ENCODE data around the gene MAD1L1.

Gene MAD1L1

GRCh38 chr7:1889091-1889490 is 343.7 kb downstream of the MAD1L1 start:
- peaks cover 17% of the 10 kb centered on the region for H3K79me2 ChIP-seq (ENCODE audit: insufficient read depth, low read length)
- H4K20me1 ChIP-seq (ENCODE audit: insufficient read depth, low read length): peaks cover 32% of the 10 kb centered on the region
- no peak overlapping the region for H2AFZ ChIP-seq (ENCODE audit: low read depth, low read length)
- ATAC-seq (ENCODE audit: insufficient read depth, low read depth) (no peak), DNase-seq (no peak)
- no peak overlapping the region for H3K9ac ChIP-seq (ENCODE audit: low read depth, low read length)
- peaks cover 33% of the 10 kb centered on the region for H3K4me1 ChIP-seq (ENCODE audit: insufficient read depth, low read length)
- no peak overlapping the region for H3K4me3 ChIP-seq (ENCODE audit: low read depth in 1 of 2, low read length in 2 of 2)
- H3K36me3 ChIP-seq (ENCODE audit: insufficient read depth, low read length): peaks cover 70% of the 10 kb centered on the region
- no peaks in the 10 kb centered on the region for H3K27me3 ChIP-seq (ENCODE audit: insufficient read depth, low read length, poor library complexity)
- H3K4me2 ChIP-seq (ENCODE audit: insufficient read depth, low read length): no peak overlapping the region
- peaks cover 18% of the 10 kb centered on the region for H3K9me3 ChIP-seq (ENCODE audit: insufficient read depth, low read length, severe bottlenecking)
- H3K27ac ChIP-seq (ENCODE audit: low read length): 0 out of 2 replicates have a peak overlapping the region, but pooled peaks have one; percentile 27
- TF ChIP-seq EZH2 (IDR thresholded peaks at IDR 0.05; ENCODE audit: borderline replicate concordance, low read depth, low read length, severe bottlenecking): no peak
- TF ChIP-seq, protein P1, sequence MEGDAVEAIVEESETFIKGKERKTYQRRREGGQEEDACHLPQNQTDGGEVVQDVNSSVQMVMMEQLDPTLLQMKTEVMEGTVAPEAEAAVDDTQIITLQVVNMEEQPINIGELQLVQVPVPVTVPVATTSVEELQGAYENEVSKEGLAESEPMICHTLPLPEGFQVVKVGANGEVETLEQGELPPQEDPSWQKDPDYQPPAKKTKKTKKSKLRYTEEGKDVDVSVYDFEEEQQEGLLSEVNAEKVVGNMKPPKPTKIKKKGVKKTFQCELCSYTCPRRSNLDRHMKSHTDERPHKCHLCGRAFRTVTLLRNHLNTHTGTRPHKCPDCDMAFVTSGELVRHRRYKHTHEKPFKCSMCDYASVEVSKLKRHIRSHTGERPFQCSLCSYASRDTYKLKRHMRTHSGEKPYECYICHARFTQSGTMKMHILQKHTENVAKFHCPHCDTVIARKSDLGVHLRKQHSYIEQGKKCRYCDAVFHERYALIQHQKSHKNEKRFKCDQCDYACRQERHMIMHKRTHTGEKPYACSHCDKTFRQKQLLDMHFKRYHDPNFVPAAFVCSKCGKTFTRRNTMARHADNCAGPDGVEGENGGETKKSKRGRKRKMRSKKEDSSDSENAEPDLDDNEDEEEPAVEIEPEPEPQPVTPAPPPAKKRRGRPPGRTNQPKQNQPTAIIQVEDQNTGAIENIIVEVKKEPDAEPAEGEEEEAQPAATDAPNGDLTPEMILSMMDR (IDR thresholded peaks at IDR 0.05; ENCODE audit: borderline replicate concordance, extremely low read depth, low read length, poor library complexity, severe bottlenecking): no peak

DNA sequence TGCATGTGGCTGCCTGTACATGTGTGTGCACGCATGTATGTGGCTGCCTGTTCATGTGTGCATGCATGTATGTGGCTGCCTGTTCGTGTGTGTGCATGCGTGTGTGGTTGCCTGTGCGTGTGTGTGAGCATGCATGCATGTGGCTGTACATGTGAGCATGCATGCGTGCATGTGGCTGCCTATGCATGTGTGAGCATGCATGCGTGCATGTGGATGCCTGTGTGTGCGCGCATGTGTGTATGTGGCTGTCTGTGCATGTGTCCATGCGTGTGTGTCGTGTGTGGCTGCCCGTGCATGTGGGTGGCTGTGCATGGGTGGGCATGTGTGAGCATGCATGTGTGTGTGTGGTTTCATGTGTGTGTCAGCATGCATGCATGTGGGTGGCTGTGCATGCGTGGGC is 344.3 kb downstream of the MAD1L1 start:
- H3K4me3 ChIP-seq (ENCODE audit: low read depth in 1 of 2, low read length in 2 of 2): no peak overlapping the region
- peaks cover 68% of the 10 kb centered on the region for H3K36me3 ChIP-seq (ENCODE audit: insufficient read depth, low read length)
- DNase-seq (no peak), ATAC-seq (ENCODE audit: insufficient read depth, low read depth) (no peak)
- H3K4me2 ChIP-seq (ENCODE audit: insufficient read depth, low read length): no peak overlapping the region
- H3K27ac ChIP-seq (ENCODE audit: low read length): no peak overlapping the region
- no peak overlapping the region for H3K9ac ChIP-seq (ENCODE audit: low read depth, low read length)
- H3K27me3 ChIP-seq (ENCODE audit: insufficient read depth, low read length, poor library complexity): no peaks in the 10 kb centered on the region
- H2AFZ ChIP-seq (ENCODE audit: low read depth, low read length): no peak overlapping the region
- H3K4me1 ChIP-seq (ENCODE audit: insufficient read depth, low read length): peaks cover 40% of the 10 kb centered on the region
- H3K9me3 ChIP-seq (ENCODE audit: insufficient read depth, low read length, severe bottlenecking): peaks cover 18% of the 10 kb centered on the region
- TF ChIP-seq, protein P1 (IDR thresholded peaks at IDR 0.05; ENCODE audit: borderline replicate concordance, extremely low read depth, low read length, poor library complexity, severe bottlenecking): no peak
- TF ChIP-seq EZH2 (IDR thresholded peaks at IDR 0.05; ENCODE audit: borderline replicate concordance, low read depth, low read length, severe bottlenecking): no peak
- H4K20me1 ChIP-seq (ENCODE audit: insufficient read depth, low read length): peaks cover 26% of the 10 kb centered on the region
- H3K79me2 ChIP-seq (ENCODE audit: insufficient read depth, low read length): peaks cover 20% of the 10 kb centered on the region

- H3K4me3 ChIP-seq (ENCODE audit: low read depth in 1 of 2, low read length in 2 of 2): no peak overlapping the region
- H4K20me1 ChIP-seq (ENCODE audit: insufficient read depth, low read length): peaks cover 27% of the 10 kb centered on the region
- no peak for DNase-seq
- H3K9me3 ChIP-seq (ENCODE audit: insufficient read depth, low read length, severe bottlenecking): peaks cover 18% of the 10 kb centered on the region
- TF ChIP-seq EZH2 (IDR thresholded peaks at IDR 0.05; ENCODE audit: borderline replicate concordance, low read depth, low read length, severe bottlenecking): no peak
- TF ChIP-seq, protein P1 (IDR thresholded peaks at IDR 0.05; ENCODE audit: borderline replicate concordance, extremely low read depth, low read length, poor library complexity, severe bottlenecking): no peak
- peaks cover 52% of the 10 kb centered on the region for H3K4me1 ChIP-seq (ENCODE audit: insufficient read depth, low read length)
- H3K4me2 ChIP-seq (ENCODE audit: insufficient read depth, low read length): no peak overlapping the region
- ATAC-seq (ENCODE audit: insufficient read depth, low read depth): no peak
- H3K27me3 ChIP-seq (ENCODE audit: insufficient read depth, low read length, poor library complexity): no peaks in the 10 kb centered on the region
- H2AFZ ChIP-seq (ENCODE audit: low read depth, low read length): no peak overlapping the region
- peak overlapping the region; percentile 59 for H3K27ac ChIP-seq (ENCODE audit: low read length)
- H3K36me3 ChIP-seq (ENCODE audit: insufficient read depth, low read length): peaks cover 67% of the 10 kb centered on the region
- H3K79me2 ChIP-seq (ENCODE audit: insufficient read depth, low read length): peaks cover 20% of the 10 kb centered on the region
- no peak overlapping the region for H3K9ac ChIP-seq (ENCODE audit: low read depth, low read length)
Observed at GRCh38 chr7:1887251-1887650, 345.5 kb downstream of the MAD1L1 start.

All from DND-41 (cell line).